Measurements from ENCODE around the gene PTGER4. TPM values are rescaled to one million over a fixed set of nuclear protein-coding genes. Genes with fewer than 3 reads are reported as not detected.
A peak's percentile ranks its signal among the peaks of the same experiment; 100 is the strongest.

Gene PTGER4
- total RNA-seq (2022): 28.5 and 28.7 TPM in 2 replicates
- Bru-seq, nascent RNA: percentile 92 among the genes with signal in this experiment
- BruChase-seq, experiment 1, labeled RNA remaining after a 6-hour chase: percentile 64 among the genes with signal in this experiment
- percentile 74 among the genes with signal in this experiment for BruChase-seq, experiment 2, labeled RNA remaining after a 2-hour chase
- long read RNA-seq, transcript PTGER4-201 (3 exons, 3,848 nt): major isoform, 20 of 27 reads
- long read RNA-seq, partial matches to known transcripts: 0 of 27 reads
- long read RNA-seq, other reads (novel, unspliced or antisense): 5 of 27 reads

DNA sequence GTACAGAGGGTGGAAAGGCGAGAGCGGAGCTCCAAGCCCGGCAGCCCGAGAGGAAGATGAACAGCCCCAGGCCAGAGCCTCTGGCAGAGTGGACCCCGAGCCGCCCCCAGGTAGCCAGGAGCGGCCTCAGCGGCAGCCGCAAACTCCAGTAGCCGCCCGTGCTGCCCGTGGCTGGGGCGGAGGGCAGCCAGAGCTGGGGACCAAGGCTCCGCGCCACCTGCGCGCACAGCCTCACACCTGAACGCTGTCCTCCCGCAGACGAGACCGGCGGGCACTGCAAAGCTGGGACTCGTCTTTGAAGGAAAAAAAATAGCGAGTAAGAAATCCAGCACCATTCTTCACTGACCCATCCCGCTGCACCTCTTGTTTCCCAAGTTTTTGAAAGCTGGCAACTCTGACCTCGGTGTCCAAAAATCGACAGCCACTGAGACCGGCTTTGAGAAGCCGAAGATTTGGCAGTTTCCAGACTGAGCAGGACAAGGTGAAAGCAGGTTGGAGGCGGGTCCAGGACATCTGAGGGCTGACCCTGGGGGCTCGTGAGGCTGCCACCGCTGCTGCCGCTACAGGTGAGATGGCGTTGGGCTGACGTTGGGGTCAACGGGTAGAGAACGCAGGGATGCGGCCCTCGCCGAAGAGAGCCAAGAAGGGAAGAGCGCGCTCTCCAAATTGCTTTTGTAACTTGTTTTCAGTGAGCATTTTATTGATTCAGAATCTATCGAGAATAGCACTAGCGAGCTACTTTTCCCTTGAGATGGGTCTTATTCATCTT lies at the start of gene PTGER4:
TSS of gene PTGER4 (plus strand) at position 3 of the 769 bp plus-strand sequence. CDS start 1,079 bp downstream, outside the sequence.
- intact Hi-C loops (cut with micrococcal nuclease; ENCODE audit: unreplicated experiment): loop anchor here (2.0 to 10.0 kb wide), 4 partner anchors 127 to 655 kb away; no protein-coding TSS in a partner anchor
- peak; percentile 28 for DNase-seq
- Mint-ChIP-seq H3K27ac (ENCODE audit: unreplicated experiment) (peak within 1 kb of the TSS; percentile 83), H3K36me3 (ENCODE audit: insufficient read depth, unreplicated experiment) (peaks cover 70% of the 10 kb centered on the region), H3K4me1 (ENCODE audit: low read depth, unreplicated experiment) (peaks cover 14% of the 10 kb centered on the region), H3K4me3 (ENCODE audit: low read depth, unreplicated experiment) (peak within 1 kb of the TSS; percentile 98), H3K27me3 (ENCODE audit: unreplicated experiment) (no peaks in the 10 kb centered on the region), H3K9me3 (ENCODE audit: low read depth, unreplicated experiment) (no peaks in the 10 kb centered on the region)
- TF ChIP-seq, protein P1, sequence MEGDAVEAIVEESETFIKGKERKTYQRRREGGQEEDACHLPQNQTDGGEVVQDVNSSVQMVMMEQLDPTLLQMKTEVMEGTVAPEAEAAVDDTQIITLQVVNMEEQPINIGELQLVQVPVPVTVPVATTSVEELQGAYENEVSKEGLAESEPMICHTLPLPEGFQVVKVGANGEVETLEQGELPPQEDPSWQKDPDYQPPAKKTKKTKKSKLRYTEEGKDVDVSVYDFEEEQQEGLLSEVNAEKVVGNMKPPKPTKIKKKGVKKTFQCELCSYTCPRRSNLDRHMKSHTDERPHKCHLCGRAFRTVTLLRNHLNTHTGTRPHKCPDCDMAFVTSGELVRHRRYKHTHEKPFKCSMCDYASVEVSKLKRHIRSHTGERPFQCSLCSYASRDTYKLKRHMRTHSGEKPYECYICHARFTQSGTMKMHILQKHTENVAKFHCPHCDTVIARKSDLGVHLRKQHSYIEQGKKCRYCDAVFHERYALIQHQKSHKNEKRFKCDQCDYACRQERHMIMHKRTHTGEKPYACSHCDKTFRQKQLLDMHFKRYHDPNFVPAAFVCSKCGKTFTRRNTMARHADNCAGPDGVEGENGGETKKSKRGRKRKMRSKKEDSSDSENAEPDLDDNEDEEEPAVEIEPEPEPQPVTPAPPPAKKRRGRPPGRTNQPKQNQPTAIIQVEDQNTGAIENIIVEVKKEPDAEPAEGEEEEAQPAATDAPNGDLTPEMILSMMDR (IDR thresholded peaks at IDR 0.05; ENCODE audit: unreplicated experiment): no peak
- CTCF ChIA-PET: interaction anchor here (0.6 to 1.4 kb wide), 4 partner anchors 11 to 750 kb away, joined by 3 to 5 read pairs (median 4); no protein-coding TSS in a partner anchor
- BruUV-seq (replicated peaks): TSS peak; percentile 36

DNA sequence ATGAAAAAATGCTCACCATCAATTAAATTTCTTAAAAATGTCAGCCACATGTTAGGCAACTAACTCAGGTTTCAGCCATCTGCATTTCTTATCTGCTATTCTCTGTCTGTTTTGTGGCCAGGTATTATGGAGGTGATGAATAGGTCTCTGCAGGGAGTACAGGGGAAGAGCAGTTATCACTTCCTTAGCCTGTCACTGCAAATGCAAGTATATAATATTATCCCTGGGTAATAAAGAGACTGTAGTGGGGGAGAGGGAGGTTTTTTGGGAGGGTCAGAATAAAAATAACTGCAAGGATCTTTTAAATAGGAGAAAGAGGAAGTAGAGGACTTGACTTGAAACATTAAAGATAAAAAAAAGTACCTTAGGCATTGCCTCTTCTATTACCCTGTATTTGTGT lies 49.6 kb upstream of the PTGER4 start:
- BruUV-seq (replicated peaks): no TSS peak

DNA sequence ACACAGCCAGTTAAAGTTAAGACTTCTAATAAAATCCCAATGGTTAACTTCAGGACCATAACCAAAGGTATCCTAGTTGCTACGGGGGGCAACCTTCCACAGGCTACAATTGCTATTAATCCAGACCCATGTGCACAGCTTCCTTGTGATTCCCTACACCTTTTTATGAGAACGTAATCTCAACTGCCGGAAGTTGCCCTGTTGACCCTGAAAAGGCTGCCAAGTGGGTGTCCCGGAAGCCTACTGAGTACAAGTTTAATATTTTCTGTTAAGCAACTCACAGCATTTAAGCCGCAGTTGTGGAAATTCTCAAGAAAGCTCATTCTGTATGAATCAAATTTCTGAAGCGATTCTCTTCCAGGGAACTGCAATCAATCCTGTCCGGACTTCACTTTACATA lies 48.5 kb upstream of the PTGER4 start:
- CTCF ChIA-PET: no interaction called here
- intact Hi-C loops (cut with micrococcal nuclease; ENCODE audit: unreplicated experiment): no loop called here
- DNase-seq: no peak
- peaks cover 3% of the 10 kb centered on the region for H3K9me3 Mint-ChIP-seq (ENCODE audit: low read depth, unreplicated experiment)
- no peaks in the 10 kb centered on the region for H3K36me3 Mint-ChIP-seq (ENCODE audit: insufficient read depth, unreplicated experiment)
- H3K27ac Mint-ChIP-seq (ENCODE audit: unreplicated experiment): no peak overlapping the region
- H3K4me3 Mint-ChIP-seq (ENCODE audit: low read depth, unreplicated experiment): no peak overlapping the region
- no peaks in the 10 kb centered on the region for H3K27me3 Mint-ChIP-seq (ENCODE audit: unreplicated experiment)
- BruUV-seq (replicated peaks): no TSS peak
- no peaks in the 10 kb centered on the region for H3K4me1 Mint-ChIP-seq (ENCODE audit: low read depth, unreplicated experiment)
- TF ChIP-seq, protein P1 (IDR thresholded peaks at IDR 0.05; ENCODE audit: unreplicated experiment): no peak

More for the DNA sequence above, 49.6 kb upstream of the PTGER4 start:
- Mint-ChIP-seq H3K9me3 (ENCODE audit: low read depth, unreplicated experiment) (no peaks in the 10 kb centered on the region), H3K36me3 (ENCODE audit: insufficient read depth, unreplicated experiment) (no peaks in the 10 kb centered on the region), H3K27ac (ENCODE audit: unreplicated experiment) (no peak overlapping the region), H3K4me3 (ENCODE audit: low read depth, unreplicated experiment) (no peak overlapping the region), H3K4me1 (ENCODE audit: low read depth, unreplicated experiment) (no peaks in the 10 kb centered on the region), H3K27me3 (ENCODE audit: unreplicated experiment) (no peaks in the 10 kb centered on the region)
- CTCF ChIA-PET: no interaction called here
- TF ChIP-seq, protein P1 (IDR thresholded peaks at IDR 0.05; ENCODE audit: unreplicated experiment): no peak
- intact Hi-C loops (cut with micrococcal nuclease; ENCODE audit: unreplicated experiment): no loop called here
- no peak for DNase-seq

DNA sequence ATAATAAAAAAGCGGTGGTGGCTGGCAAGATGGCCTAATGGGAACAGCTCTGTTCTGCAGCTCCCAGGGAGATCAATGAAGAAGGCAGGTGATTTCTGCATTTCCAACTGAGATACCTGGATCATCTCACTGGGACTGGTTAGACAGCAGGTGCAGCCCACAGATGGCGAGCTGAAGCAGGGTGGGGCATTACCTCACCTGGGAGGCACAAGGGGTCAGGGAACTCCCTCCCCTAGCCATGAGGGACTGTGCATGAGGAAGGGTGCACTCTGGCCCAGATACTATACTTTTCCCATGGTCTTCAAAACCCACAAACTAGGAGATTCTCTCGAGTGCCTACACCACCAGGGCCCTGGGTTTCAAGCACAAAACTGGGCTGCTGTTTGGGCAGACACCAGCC lies 45.6 kb upstream of the PTGER4 start:
- intact Hi-C loops (cut with micrococcal nuclease; ENCODE audit: unreplicated experiment): no loop called here
- Mint-ChIP-seq H3K4me1 (ENCODE audit: low read depth, unreplicated experiment) (no peaks in the 10 kb centered on the region), H3K36me3 (ENCODE audit: insufficient read depth, unreplicated experiment) (no peaks in the 10 kb centered on the region), H3K9me3 (ENCODE audit: low read depth, unreplicated experiment) (peaks cover 7% of the 10 kb centered on the region), H3K27me3 (ENCODE audit: unreplicated experiment) (no peaks in the 10 kb centered on the region), H3K27ac (ENCODE audit: unreplicated experiment) (no peak overlapping the region), H3K4me3 (ENCODE audit: low read depth, unreplicated experiment) (no peak overlapping the region)
- DNase-seq: no peak
- CTCF ChIA-PET: no interaction called here
- BruUV-seq (replicated peaks): no TSS peak
- TF ChIP-seq, protein P1 (IDR thresholded peaks at IDR 0.05; ENCODE audit: unreplicated experiment): no peak
